Natural killer cell (primary cell): ENCODE results near the gene ANXA11. TPM values are rescaled to one million over a fixed set of nuclear protein-coding genes. Genes with fewer than 3 reads are reported as not detected.

Source experiments
- ATAC-seq, 3 donors: fragments of 150-1000 bp in 2 of 3; fragments of 200-7000 bp in 1 of 3; cut with Tn5 transposase; 1 replicate in 1 of 3; 2 replicates in 2 of 3; pipeline ENCODE4 v1.10.0; 2021; ENCODE audit warnings: mild to moderate bottlenecking in 2 of 3, moderate library complexity in 2 of 3
- DNase-seq, 2 donors: peaks; one replicate each; pipeline versions ENCODE4 v3.0.0 to v3.0.0-alpha.2; 2013 to 2021; ENCODE audit warnings: mixed read lengths in 1 of 2
- H3K27ac ChIP-seq: one replicate; pipeline ENCODE4 v1.5.1; 2013; ENCODE audit warnings: mild to moderate bottlenecking, low read length
- H3K27me3 ChIP-seq: one replicate; pipeline ENCODE4 v1.6.1; 2013; ENCODE audit warnings: low read length; ENCODE audit not compliant: control insufficient read depth, insufficient read depth
- H3K36me3 ChIP-seq: one replicate; pipeline ENCODE4 v1.6.1; 2013; ENCODE audit warnings: low read length; ENCODE audit not compliant: control insufficient read depth, insufficient read depth
- H3K4me1 ChIP-seq: one replicate; pipeline ENCODE4 v1.6.1; 2013; ENCODE audit warnings: low read length; ENCODE audit not compliant: control insufficient read depth, insufficient read depth
- H3K4me3 ChIP-seq: one replicate; pipeline ENCODE4 v1.5.1; 2013; ENCODE audit warnings: low read length
- H3K9me3 ChIP-seq: one replicate; pipeline ENCODE4 v1.6.1; 2013; ENCODE audit warnings: low read length; ENCODE audit not compliant: control insufficient read depth, insufficient read depth
- H3K27ac Mint-ChIP-seq, 2 donors: one replicate each; pipeline ENCODE4 v1.8.0; 2022; ENCODE audit warnings: mild to moderate bottlenecking in 2 of 2, mixed read lengths in 2 of 2, moderate library complexity in 1 of 2
- H3K27me3 Mint-ChIP-seq, 2 donors: one replicate each; pipeline ENCODE4 v1.8.0; 2022; ENCODE audit warnings: low read depth in 2 of 2, mixed read lengths in 2 of 2
- H3K36me3 Mint-ChIP-seq: one replicate; pipeline ENCODE4 v1.8.0; 2022; ENCODE audit warnings: mixed read lengths
- H3K4me1 Mint-ChIP-seq, 2 donors: one replicate each; pipeline ENCODE4 v1.8.0; 2022; ENCODE audit warnings: mixed read lengths in 2 of 2
- H3K4me3 Mint-ChIP-seq: one replicate; pipeline ENCODE4 v1.8.0; 2022; ENCODE audit warnings: mild to moderate bottlenecking, moderate library complexity, mixed read lengths
- H3K9me3 Mint-ChIP-seq, 2 donors: one replicate each; pipeline ENCODE4 v1.8.0; 2022; ENCODE audit warnings: mixed read lengths in 2 of 2
- WGBS: methylation state at CpG from one replicate; pipeline ENCODE4 v1.1.7; 2013; ENCODE audit warnings: missing lambda C conversion rate; ENCODE audit not compliant: insufficient coverage; 5-methylcytosine and 5-hydroxymethylcytosine counted together
- intact Hi-C: fragments of 100-400 bp; cut with micrococcal nuclease; formaldehyde crosslinking; loops from one replicate; pipeline ENCODE4 v1.14.2; 2022
- total RNA-seq, 4 donors: library from RNA; stranded (reverse); fragments of 120-200 nt in 1 of 4; gene quantifications; one replicate each; pipeline versions ENCODE4 v1.2.3 to v1.2.4, GENCODE V29; 2013 to 2022
- TF ChIP-seq, protein P1 (sequence below): fragments of 200-600 bp; IDR thresholded peaks from one replicate; pipeline ENCODE4 v1.8.0; 2022; ENCODE audit warnings: antibody characterized with exemption

The ANXA11 gene
- total RNA-seq, 3 donors from 2014 or later (not counting 1 experiment from before 2014, with no cell fraction given): 213 to 264 (median 245) TPM

- DNase-seq (no peak), ATAC-seq (no peak)
- Histone ChIP-seq H3K27me3 (no peaks in the 10 kb centered on the region), H3K27ac (no peak overlapping the region), H3K9me3 (no peaks in the 10 kb centered on the region), H3K36me3 (peaks cover 36% of the 10 kb centered on the region), H3K4me1 (peaks cover 9% of the 10 kb centered on the region), H3K4me3 (no peak overlapping the region)
- 93% methylated on average over 5 of the region's 5 CpGs for WGBS
- H3K27me3 Mint-ChIP-seq: no peaks in the 10 kb centered on the region
- H3K36me3 Mint-ChIP-seq: no peaks in the 10 kb centered on the region
- intact Hi-C loops: no loop called here
- H3K4me3 Mint-ChIP-seq: no peak overlapping the region
- H3K4me1 Mint-ChIP-seq: peaks cover 27 to 49% of the 10 kb centered on the region in 2 donors
- no peaks in the 10 kb centered on the region for H3K9me3 Mint-ChIP-seq
- TF ChIP-seq, protein P1, sequence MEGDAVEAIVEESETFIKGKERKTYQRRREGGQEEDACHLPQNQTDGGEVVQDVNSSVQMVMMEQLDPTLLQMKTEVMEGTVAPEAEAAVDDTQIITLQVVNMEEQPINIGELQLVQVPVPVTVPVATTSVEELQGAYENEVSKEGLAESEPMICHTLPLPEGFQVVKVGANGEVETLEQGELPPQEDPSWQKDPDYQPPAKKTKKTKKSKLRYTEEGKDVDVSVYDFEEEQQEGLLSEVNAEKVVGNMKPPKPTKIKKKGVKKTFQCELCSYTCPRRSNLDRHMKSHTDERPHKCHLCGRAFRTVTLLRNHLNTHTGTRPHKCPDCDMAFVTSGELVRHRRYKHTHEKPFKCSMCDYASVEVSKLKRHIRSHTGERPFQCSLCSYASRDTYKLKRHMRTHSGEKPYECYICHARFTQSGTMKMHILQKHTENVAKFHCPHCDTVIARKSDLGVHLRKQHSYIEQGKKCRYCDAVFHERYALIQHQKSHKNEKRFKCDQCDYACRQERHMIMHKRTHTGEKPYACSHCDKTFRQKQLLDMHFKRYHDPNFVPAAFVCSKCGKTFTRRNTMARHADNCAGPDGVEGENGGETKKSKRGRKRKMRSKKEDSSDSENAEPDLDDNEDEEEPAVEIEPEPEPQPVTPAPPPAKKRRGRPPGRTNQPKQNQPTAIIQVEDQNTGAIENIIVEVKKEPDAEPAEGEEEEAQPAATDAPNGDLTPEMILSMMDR: no peak
- H3K27ac Mint-ChIP-seq: peak overlapping the region in 1 of 2 donors; percentile 58
Measured at GRCh38 chr10:80172896-80173295, 32.4 kb downstream of the ANXA11 start.

- H3K4me3 ChIP-seq: no peak overlapping the region
- no peaks in the 10 kb centered on the region for H3K27me3 Mint-ChIP-seq
- no peaks in the 10 kb centered on the region for H3K27me3 ChIP-seq
- no peak overlapping the region for H3K27ac ChIP-seq
- H3K36me3 ChIP-seq: peaks cover 50% of the 10 kb centered on the region
- H3K4me1 Mint-ChIP-seq: peaks cover 13 to 35% of the 10 kb centered on the region in 2 donors
- no peaks in the 10 kb centered on the region for H3K36me3 Mint-ChIP-seq
- peak overlapping the region; percentile 26 to 62 for H3K27ac Mint-ChIP-seq
- no peak overlapping the region for H3K4me3 Mint-ChIP-seq
- DNase-seq (no peak), ATAC-seq (no peak)
- no peaks in the 10 kb centered on the region for H3K9me3 ChIP-seq
- H3K4me1 ChIP-seq: peaks cover 1% of the 10 kb centered on the region
- WGBS: 97% methylated on average over 7 of the region's 7 CpGs
- H3K9me3 Mint-ChIP-seq: no peaks in the 10 kb centered on the region
- intact Hi-C loops: no loop called here
- TF ChIP-seq, protein P1: no peak
Measured at GRCh38 chr10:80171248-80171660, 34.1 kb downstream of the ANXA11 start.

- H3K9me3 ChIP-seq: no peaks in the 10 kb centered on the region
- 74% methylated on average over 10 of the region's 10 CpGs for WGBS
- TF ChIP-seq, protein P1: no peak
- Mint-ChIP-seq H3K4me1 (peaks cover 19 to 38% of the 10 kb centered on the region in 2 donors), H3K9me3 (no peaks in the 10 kb centered on the region), H3K27me3 (no peaks in the 10 kb centered on the region), H3K36me3 (no peaks in the 10 kb centered on the region), H3K27ac (peak overlapping the region; percentile 26 to 62), H3K4me3 (no peak overlapping the region)
- H3K27me3 ChIP-seq: no peaks in the 10 kb centered on the region
- DNase-seq: no peak
- no peak overlapping the region for H3K27ac ChIP-seq
- peaks cover 55% of the 10 kb centered on the region for H3K36me3 ChIP-seq
- intact Hi-C loops: no loop called here
- H3K4me3 ChIP-seq: no peak overlapping the region
- ATAC-seq: no peak
- no peaks in the 10 kb centered on the region for H3K4me1 ChIP-seq
Measured at GRCh38 chr10:80170641-80171040, 34.7 kb downstream of the ANXA11 start.

DNA sequence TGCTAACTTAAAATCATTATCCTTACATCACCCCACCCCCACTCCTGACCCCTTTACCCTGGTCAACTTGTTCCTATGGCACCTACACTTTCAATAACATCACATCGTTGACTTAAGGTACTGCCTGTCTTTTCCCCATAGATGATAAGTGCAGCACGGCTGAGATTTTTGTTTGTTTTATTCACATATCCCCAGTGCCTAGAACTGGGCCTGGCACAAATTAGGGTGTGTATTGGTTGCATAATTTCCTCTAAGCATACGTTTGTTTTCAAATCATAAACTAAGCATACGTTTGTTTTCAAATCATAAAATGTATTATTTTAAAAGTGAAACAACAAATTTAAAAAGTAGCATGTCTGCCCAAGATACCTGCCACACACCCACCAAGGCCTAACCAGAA is 35.3 kb downstream of the ANXA11 start:
- Mint-ChIP-seq H3K36me3 (no peaks in the 10 kb centered on the region), H3K4me3 (no peak overlapping the region), H3K27me3 (no peaks in the 10 kb centered on the region), H3K27ac (peak overlapping the region; percentile 22 to 79), H3K4me1 (peaks cover 19 to 38% of the 10 kb centered on the region in 2 donors), H3K9me3 (no peaks in the 10 kb centered on the region)
- no peaks in the 10 kb centered on the region for H3K4me1 ChIP-seq
- DNase-seq: no peak
- no peak overlapping the region for H3K27ac ChIP-seq
- WGBS: 67% methylated on average over 1 of the region's 4 CpGs
- H3K9me3 ChIP-seq: no peaks in the 10 kb centered on the region
- no peak for ATAC-seq
- peaks cover 59% of the 10 kb centered on the region for H3K36me3 ChIP-seq
- no peak overlapping the region for H3K4me3 ChIP-seq
- TF ChIP-seq, protein P1: no peak
- no peaks in the 10 kb centered on the region for H3K27me3 ChIP-seq
- intact Hi-C loops: no loop called here
